GM18502 (cell line): ENCODE data around the gene AGBL3.

Experiments used
- ATAC-seq: cut with Tn5 transposase; IDR thresholded peaks from one replicate; pipeline ENCODE4 v1.9.1; 2021; ENCODE audit warnings: mild to moderate bottlenecking; ENCODE audit not compliant: unreplicated experiment, poor library complexity

Gene AGBL3

GRCh38 chr7:134986363-134987251 is at the start of gene AGBL3:
AGBL3 (plus strand) TSS chr7:134986508; CDS start chr7:134987934, 1,426 bp downstream.
- ATAC-seq, result peak; percentile 96

DNA sequence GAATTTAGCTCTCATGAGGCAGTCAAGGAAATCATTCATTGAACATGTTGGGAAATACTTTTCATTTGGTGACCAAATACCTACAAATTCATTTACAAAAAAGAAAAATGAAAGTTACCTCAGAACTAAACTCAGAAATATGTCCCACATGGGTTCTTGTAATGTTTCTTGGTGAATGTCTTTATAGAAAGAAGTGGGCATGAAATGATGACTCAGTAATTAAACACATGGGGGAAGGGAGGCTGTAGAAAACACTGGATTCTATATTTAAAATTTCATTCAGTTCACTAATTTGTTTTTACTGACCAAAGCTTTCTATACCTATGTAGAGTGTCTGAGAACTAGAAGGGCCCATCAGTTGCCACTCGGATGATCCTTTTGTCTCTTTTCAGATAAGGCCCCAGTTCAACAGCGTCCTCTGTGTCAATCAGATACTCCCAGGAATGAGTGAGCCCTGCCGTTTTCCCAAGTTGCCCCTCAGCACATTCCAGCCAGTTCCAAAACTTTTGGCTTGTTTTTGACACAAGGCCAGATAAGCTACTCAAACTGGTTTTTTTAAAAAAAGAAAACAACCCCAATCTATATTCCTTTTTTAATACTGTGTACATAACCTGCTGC is 49.3 kb upstream of the AGBL3 start:
- no peak for ATAC-seq

GRCh38 chr7:134938141-134938540 is 48.2 kb upstream of the AGBL3 start:
- ATAC-seq, result no peak

- no peak for ATAC-seq
These were observed 47.2 kb upstream of the AGBL3 start for GRCh38 chr7:134939136-134939535.

DNA sequence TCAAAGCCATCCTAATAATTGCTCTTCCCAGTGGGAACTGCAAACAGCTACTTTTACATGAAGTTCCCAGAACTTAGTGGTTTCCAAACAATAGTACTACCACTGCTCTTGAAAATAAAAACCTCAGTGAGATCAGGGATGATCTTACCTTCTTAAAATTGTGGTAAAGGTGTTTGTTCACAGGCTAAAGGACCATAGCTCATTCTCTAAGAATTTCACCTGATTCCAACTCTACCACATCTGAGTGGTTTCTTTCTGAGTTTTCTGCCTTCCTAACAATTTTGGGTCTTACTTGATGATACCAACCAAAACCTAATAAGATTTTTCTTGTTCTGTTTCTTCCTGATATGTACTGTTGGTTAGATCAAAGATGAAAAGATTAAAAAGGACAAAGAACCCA is 45.6 kb upstream of the AGBL3 start:
- ATAC-seq, result no peak

- no peak for ATAC-seq
These were observed 45.0 kb upstream of the AGBL3 start for GRCh38 chr7:134941185-134941900.

DNA sequence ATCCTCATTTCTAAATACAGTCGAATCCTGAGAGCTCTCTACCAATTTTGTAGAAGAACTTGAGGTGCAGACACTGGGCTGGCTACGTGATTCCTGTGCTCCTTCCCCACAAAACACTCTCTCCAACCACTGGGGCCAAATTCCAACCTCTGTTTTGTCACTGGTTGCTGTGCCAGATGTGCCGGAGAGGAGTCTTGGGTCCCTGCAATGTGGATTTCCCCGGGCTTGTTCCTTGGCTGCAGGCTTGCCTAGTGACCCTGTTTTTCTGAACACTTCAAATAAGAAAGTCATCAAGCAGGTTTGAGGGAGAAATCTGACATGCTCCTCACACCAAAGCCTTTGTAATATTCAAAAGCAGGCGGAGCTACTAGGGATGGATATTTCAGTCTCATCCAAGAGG is 44.4 kb upstream of the AGBL3 start:
- ATAC-seq, result no peak

DNA sequence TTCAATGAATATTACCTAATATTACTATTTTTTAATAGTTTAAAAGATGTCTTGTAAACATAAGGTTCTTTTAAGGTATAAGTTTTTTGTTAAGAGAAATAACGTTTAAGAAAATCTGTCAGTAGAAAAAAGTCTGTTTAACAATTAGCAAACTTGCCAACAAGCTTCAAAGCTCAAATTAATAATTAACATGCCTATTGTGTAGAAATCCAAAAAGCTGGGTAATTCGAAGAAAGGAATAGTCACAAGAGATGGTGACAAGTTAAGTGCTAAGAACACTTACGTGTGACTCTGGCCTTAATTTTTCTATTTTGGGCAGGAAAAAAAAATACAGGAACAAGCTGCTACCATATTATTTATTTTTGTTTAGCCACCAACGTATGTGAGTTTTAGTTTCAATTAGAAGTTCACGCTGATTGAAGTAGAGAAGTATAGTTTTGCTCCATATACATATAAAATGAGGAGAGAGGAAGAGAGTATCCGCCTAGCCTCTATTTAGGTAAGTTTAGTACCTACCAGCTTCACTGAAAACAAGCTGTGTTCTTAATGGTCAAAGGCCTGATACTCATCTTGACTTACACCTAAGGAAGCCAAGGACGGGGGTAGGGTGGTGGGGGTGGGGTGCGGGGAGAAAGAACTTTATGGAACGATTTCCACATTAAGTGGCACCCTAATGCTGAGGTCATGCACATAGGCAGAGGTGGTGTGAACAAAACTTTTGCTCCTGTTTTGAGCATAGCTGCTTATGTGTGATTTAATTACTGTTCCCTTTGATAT is 43.4 kb upstream of the AGBL3 start:
- no peak for ATAC-seq

- ATAC-seq, result no peak
These were observed 42.4 kb upstream of the AGBL3 start for GRCh38 chr7:134943785-134944400.

- ATAC-seq, result no peak
These were observed 40.6 kb upstream of the AGBL3 start for GRCh38 chr7:134945691-134946090.

DNA sequence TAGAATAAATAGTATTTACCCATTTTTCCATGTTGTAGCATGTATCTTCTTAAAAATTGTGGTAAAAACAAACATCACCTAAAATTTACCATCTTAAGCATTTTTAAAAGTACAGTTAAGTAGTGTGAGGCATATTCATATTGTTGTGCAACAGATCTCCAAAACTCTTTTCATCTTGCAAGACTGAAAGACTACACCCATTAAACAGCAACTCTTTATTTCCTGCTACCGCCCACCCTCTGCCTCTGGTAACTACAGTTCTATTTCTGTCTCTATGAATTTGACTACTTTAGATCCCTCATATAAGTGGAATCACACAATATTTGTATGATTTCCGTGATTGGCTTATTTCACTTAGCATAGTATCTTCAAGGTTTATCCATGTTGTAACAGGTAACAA is 40.0 kb upstream of the AGBL3 start:
- ATAC-seq, result no peak

- no peak for ATAC-seq
These were observed 39.0 kb upstream of the AGBL3 start for GRCh38 chr7:134947329-134947728.

- no peak for ATAC-seq
These were observed 38.5 kb upstream of the AGBL3 start for GRCh38 chr7:134947831-134948230.

GRCh38 chr7:134948246-134948645 is 38.1 kb upstream of the AGBL3 start:
- no peak for ATAC-seq

DNA sequence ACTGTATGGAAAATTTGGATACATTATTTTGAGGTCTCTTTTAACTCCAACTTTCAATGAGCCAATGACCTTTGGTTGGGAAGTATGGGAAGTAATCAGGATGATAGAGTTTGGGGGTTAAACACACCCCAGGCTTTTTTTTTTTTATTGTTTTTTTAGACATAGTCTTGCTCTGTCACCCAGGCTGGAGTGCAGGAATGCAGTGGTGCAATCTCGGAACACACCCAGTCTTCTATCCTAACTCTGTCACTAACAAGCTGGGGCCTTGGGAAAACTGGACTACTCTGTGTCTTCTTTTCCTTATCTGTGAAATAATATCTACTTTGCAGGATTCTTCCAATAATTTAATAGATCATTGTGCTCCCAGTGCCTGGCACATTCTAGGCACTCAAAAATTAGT is 37.6 kb upstream of the AGBL3 start:
- no peak for ATAC-seq

GRCh38 chr7:134949171-134949570 is 37.1 kb upstream of the AGBL3 start:
- ATAC-seq, result no peak

- no peak for ATAC-seq
These were observed 31.9 kb upstream of the AGBL3 start for GRCh38 chr7:134954197-134955082.

- no peak for ATAC-seq
These were observed 29.3 kb upstream of the AGBL3 start for GRCh38 chr7:134957005-134957404.

- ATAC-seq, result no peak
These were observed 26.5 kb upstream of the AGBL3 start for GRCh38 chr7:134959810-134960209.
